Activated naive CD8-positive, alpha-beta T cell (primary cell): ENCODE results near the gene PDGFD.

Experiments
- H3K27ac Mint-ChIP-seq: one replicate; pipeline ENCODE4 v1.8.0; 2021; ENCODE audit warnings: mixed read lengths
- H3K27me3 Mint-ChIP-seq: one replicate; pipeline ENCODE4 v1.8.0; 2021; ENCODE audit warnings: mixed read lengths
- H3K36me3 Mint-ChIP-seq: one replicate; pipeline ENCODE4 v1.8.0; 2021; ENCODE audit warnings: mixed read lengths
- H3K4me1 Mint-ChIP-seq: one replicate; pipeline ENCODE4 v1.8.0; 2021; ENCODE audit warnings: low read depth, mixed read lengths
- H3K4me3 Mint-ChIP-seq: one replicate; pipeline ENCODE4 v1.8.0; 2021; ENCODE audit warnings: mild to moderate bottlenecking, mixed read lengths
- H3K9me3 Mint-ChIP-seq: one replicate; pipeline ENCODE4 v1.8.0; 2021; ENCODE audit warnings: low read depth, mixed read lengths

The PDGFD gene

GRCh38 chr11:104036995-104037394, 127.0 kb downstream of the PDGFD start:
- Mint-ChIP-seq H3K4me3 (no peak overlapping the region), H3K4me1 (no peaks in the 10 kb centered on the region), H3K27me3 (no peaks in the 10 kb centered on the region), H3K9me3 (no peaks in the 10 kb centered on the region), H3K27ac (no peak overlapping the region), H3K36me3 (no peaks in the 10 kb centered on the region)

GRCh38 chr11:104036588-104036987, 127.4 kb downstream of the PDGFD start, which contains the start of gene DDI1:
DDI1 (plus strand) TSS chr11:104036640; CDS start chr11:104036823, 183 bp downstream.
- no peak within 1 kb of the TSS for H3K4me3 Mint-ChIP-seq

DNA sequence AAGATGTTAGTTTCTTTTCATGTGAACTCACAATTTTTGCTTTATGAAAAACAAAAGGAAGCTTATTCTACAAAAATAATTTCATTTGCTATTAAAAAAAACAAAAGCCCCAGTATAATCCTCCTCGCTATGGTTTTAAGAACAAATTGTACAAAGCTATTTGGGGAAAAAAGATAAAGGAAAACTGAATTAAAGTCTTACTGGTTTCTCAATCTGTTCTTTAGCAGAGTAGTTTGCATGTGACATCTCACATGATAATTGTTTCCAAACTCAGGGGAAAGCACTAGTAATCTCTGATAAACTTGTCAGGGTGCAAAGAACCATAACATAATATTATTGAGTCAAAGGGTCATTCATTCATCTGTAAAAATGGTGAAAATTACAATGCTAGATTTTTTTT, 130.4 kb downstream of the PDGFD start:
- no peaks in the 10 kb centered on the region for H3K36me3 Mint-ChIP-seq
- H3K27me3 Mint-ChIP-seq: no peaks in the 10 kb centered on the region
- H3K27ac Mint-ChIP-seq: no peak overlapping the region
- no peak overlapping the region for H3K4me3 Mint-ChIP-seq
- no peaks in the 10 kb centered on the region for H3K4me1 Mint-ChIP-seq
- no peaks in the 10 kb centered on the region for H3K9me3 Mint-ChIP-seq

More at GRCh38 chr11:104036588-104036987, 127.4 kb downstream of the PDGFD start, which contains the start of gene DDI1:
- H3K9me3 Mint-ChIP-seq: no peaks in the 10 kb centered on the region
- H3K27ac Mint-ChIP-seq: no peak within 1 kb of the TSS
- no peaks in the 10 kb centered on the region for H3K27me3 Mint-ChIP-seq
- H3K36me3 Mint-ChIP-seq: no peaks in the 10 kb centered on the region
- no peaks in the 10 kb centered on the region for H3K4me1 Mint-ChIP-seq

- Mint-ChIP-seq H3K36me3 (no peaks in the 10 kb centered on the region), H3K9me3 (no peaks in the 10 kb centered on the region), H3K4me3 (no peak overlapping the region), H3K4me1 (no peaks in the 10 kb centered on the region), H3K27me3 (no peaks in the 10 kb centered on the region), H3K27ac (no peak overlapping the region)
Measured at GRCh38 chr11:104033134-104033533, 130.8 kb downstream of the PDGFD start.

- no peaks in the 10 kb centered on the region for H3K36me3 Mint-ChIP-seq
- H3K27me3 Mint-ChIP-seq: no peaks in the 10 kb centered on the region
- H3K27ac Mint-ChIP-seq: no peak overlapping the region
- H3K9me3 Mint-ChIP-seq: no peaks in the 10 kb centered on the region
- no peak overlapping the region for H3K4me3 Mint-ChIP-seq
- no peaks in the 10 kb centered on the region for H3K4me1 Mint-ChIP-seq
Measured at GRCh38 chr11:104028476-104029263, 135.3 kb downstream of the PDGFD start.

DNA sequence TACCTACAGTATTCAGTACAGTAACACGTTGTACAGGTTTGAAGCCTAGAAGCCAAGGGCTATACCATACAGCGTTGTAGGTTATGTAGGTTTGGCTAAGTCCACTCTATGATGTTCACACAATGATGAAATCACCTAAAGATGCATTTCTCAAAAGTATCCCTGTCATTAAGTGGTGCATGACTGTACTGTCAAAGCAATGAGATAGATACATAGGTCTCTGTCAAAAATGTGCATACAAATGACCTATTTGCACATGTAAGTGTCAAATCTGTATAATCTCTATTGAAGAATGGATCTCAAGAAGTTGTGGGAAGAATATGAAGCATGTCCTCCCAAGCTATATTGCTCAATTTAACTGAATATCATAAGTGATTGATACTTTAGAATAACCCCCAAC, 139.4 kb downstream of the PDGFD start:
- no peaks in the 10 kb centered on the region for H3K36me3 Mint-ChIP-seq
- no peaks in the 10 kb centered on the region for H3K9me3 Mint-ChIP-seq
- no peaks in the 10 kb centered on the region for H3K4me1 Mint-ChIP-seq
- H3K27ac Mint-ChIP-seq: no peak overlapping the region
- no peak overlapping the region for H3K4me3 Mint-ChIP-seq
- no peaks in the 10 kb centered on the region for H3K27me3 Mint-ChIP-seq

GRCh38 chr11:104015649-104016415, 148.1 kb downstream of the PDGFD start:
- Mint-ChIP-seq H3K27ac (no peak overlapping the region), H3K9me3 (no peaks in the 10 kb centered on the region), H3K36me3 (no peaks in the 10 kb centered on the region), H3K4me1 (no peaks in the 10 kb centered on the region), H3K27me3 (peaks cover 1% of the 10 kb centered on the region), H3K4me3 (no peak overlapping the region)

DNA sequence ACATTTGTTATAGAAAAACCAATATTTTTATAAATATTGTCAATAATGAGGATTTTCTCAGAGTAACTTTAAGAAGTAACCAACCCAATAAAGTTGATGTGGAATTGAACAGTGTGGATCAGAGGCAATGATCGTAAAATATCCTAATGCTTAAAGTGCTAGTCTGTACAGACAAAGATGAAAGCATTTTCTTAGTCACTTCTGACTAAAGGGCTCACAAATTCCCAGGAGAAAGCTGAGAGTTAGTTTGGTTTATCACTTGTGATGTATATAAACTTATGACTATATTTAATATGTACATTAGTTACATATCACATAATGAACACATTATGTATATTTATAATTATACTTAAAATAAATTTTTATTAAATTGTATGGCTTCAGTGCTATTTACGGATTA, 152.9 kb downstream of the PDGFD start:
- H3K27me3 Mint-ChIP-seq: no peaks in the 10 kb centered on the region
- no peaks in the 10 kb centered on the region for H3K9me3 Mint-ChIP-seq
- no peaks in the 10 kb centered on the region for H3K36me3 Mint-ChIP-seq
- no peaks in the 10 kb centered on the region for H3K4me1 Mint-ChIP-seq
- H3K4me3 Mint-ChIP-seq: no peak overlapping the region
- H3K27ac Mint-ChIP-seq: no peak overlapping the region

DNA sequence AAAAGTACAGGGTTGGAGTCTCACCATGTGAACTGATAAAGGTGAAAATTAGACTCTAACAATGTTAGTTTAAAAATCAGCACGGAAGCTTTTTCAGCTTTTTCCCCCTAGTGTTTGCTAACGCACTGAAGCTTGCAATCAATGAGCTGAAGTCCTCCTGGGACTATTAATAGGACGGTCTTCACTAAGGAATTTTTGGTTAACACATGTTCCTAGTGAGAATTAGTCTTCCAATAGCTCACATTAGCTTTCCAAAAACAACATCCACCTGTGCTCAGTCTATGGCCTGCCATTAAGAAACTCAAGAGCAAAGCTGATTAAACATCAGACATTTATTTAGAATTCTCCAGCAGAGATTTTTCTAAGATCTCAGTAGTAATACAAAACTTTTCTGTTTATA, 154.2 kb downstream of the PDGFD start:
- H3K27me3 Mint-ChIP-seq: no peaks in the 10 kb centered on the region
- no peak overlapping the region for H3K4me3 Mint-ChIP-seq
- no peak overlapping the region for H3K27ac Mint-ChIP-seq
- H3K36me3 Mint-ChIP-seq: no peaks in the 10 kb centered on the region
- no peaks in the 10 kb centered on the region for H3K4me1 Mint-ChIP-seq
- H3K9me3 Mint-ChIP-seq: no peaks in the 10 kb centered on the region

- no peaks in the 10 kb centered on the region for H3K9me3 Mint-ChIP-seq
- H3K27me3 Mint-ChIP-seq: no peaks in the 10 kb centered on the region
- no peak overlapping the region for H3K27ac Mint-ChIP-seq
- H3K36me3 Mint-ChIP-seq: no peaks in the 10 kb centered on the region
- H3K4me1 Mint-ChIP-seq: no peaks in the 10 kb centered on the region
- no peak overlapping the region for H3K4me3 Mint-ChIP-seq
Measured at GRCh38 chr11:104005234-104005855, 158.6 kb downstream of the PDGFD start.

DNA sequence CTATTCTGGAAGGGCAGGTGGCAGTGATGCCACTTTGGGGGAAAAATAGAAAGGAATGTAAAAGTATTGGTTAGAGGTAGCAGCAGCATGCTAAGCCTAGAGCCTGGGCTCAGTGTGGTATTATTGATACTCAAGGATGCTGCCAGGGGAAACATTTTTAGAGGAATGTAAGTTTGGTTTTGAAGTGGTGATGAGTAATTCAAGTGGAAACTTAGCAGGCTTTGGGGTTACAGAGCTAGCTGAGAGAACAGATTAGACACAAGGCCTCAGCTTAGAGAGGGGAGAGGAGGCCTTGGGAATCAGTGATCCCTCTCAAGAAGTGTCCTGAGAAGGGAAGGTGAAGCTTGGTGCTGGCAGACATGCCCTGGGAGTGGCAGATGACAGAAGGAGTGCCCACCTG, 160.5 kb downstream of the PDGFD start:
- H3K9me3 Mint-ChIP-seq: peaks cover 2% of the 10 kb centered on the region

DNA sequence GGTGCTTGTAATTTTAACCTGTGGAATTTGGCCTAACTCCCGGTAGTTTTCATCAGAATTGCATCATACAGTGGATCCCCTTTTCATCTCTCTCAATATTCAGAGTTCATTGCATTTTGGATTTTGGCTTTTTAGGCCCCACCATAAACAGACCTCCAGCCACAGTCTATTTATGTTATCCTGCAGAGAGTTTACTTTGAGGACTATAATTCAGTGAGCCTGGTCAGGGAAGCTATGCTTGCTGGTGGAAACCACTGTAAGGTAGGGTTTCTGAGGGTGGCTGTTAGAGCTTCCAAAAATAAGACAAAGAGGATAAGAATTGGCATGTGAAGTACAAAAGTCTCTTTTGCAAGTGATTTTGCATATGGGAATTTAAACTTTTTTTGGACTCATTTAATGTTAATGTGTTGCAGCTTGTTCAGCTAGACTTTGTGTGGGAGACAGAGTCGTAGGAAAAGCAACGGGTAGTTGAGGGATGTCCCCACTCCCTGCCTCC, 162.3 kb downstream of the PDGFD start:
- H3K27ac Mint-ChIP-seq: no peak overlapping the region
- H3K27me3 Mint-ChIP-seq: no peaks in the 10 kb centered on the region
- peaks cover 4% of the 10 kb centered on the region for H3K9me3 Mint-ChIP-seq
- H3K36me3 Mint-ChIP-seq: no peaks in the 10 kb centered on the region
- no peak overlapping the region for H3K4me3 Mint-ChIP-seq
- no peaks in the 10 kb centered on the region for H3K4me1 Mint-ChIP-seq

More for the DNA sequence above, 160.5 kb downstream of the PDGFD start:
- no peak overlapping the region for H3K27ac Mint-ChIP-seq
- H3K27me3 Mint-ChIP-seq: no peaks in the 10 kb centered on the region
- H3K36me3 Mint-ChIP-seq: no peaks in the 10 kb centered on the region
- H3K4me3 Mint-ChIP-seq: no peak overlapping the region
- H3K4me1 Mint-ChIP-seq: no peaks in the 10 kb centered on the region

DNA sequence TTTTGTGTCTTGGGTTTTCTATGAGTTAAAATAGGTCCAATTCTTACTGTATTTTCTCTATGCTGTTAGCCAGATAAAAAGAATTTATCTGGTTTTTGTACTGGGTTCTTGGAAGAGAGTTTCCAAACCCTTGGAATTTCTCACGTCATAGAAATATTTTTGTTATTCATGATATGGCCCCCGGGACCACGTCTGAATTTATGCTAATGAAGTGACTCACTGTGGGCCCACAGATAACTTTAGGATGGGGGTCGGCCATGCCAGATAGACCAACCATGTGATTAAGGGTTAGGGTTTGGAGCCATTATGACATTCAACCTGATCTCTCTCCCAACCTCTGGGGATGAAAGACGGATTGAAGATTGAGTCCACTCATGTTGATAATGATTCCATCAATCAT, 163.1 kb downstream of the PDGFD start:
- Mint-ChIP-seq H3K36me3 (no peaks in the 10 kb centered on the region), H3K9me3 (peaks cover 4% of the 10 kb centered on the region), H3K4me3 (no peak overlapping the region), H3K27ac (no peak overlapping the region), H3K4me1 (no peaks in the 10 kb centered on the region), H3K27me3 (no peaks in the 10 kb centered on the region)

- Mint-ChIP-seq H3K4me3 (no peak overlapping the region), H3K4me1 (no peaks in the 10 kb centered on the region), H3K36me3 (no peaks in the 10 kb centered on the region), H3K27me3 (no peaks in the 10 kb centered on the region), H3K9me3 (peaks cover 4% of the 10 kb centered on the region), H3K27ac (no peak overlapping the region)
Measured at GRCh38 chr11:103998826-103999508, 165.0 kb downstream of the PDGFD start.
